ENCODE results near the gene RPL28. TPM values are rescaled to one million over a fixed set of nuclear protein-coding genes. Genes with fewer than 3 reads are reported as not detected.

The RPL28 gene
- total RNA-seq, 1 experiment from 2014 or later, result 2,505 TPM

GRCh38 chr19:55344444-55344843 lies 41.3 kb upstream of the RPL28 start:
- no peak overlapping the region for H3K27ac Mint-ChIP-seq
- H3K9me3 Mint-ChIP-seq, result no peaks in the 10 kb centered on the region
- no peaks in the 10 kb centered on the region; the same call in 1 of the 2 replicates for H3K27me3 Mint-ChIP-seq (ENCODE audit: low read depth)
- no peak overlapping the region for H3K4me3 Mint-ChIP-seq
- peaks cover 28% of the 10 kb centered on the region for H3K36me3 Mint-ChIP-seq
- peaks cover 35% of the 10 kb centered on the region for H3K4me1 Mint-ChIP-seq
- ChIA-PET CTCF (interaction anchor here (0.5 to 1.3 kb wide), 3 partner anchors 9 to 310 kb away, joined by 3 read pairs; no protein-coding TSS in a partner anchor), POLR2A (no interaction called here)
- TF ChIP-seq CDX4 (CRISPR knock-in tag; IDR thresholded peaks at IDR 0.05; ENCODE audit: borderline replicate concordance), result no peak
- no peak for TF ChIP-seq TEAD4 (CRISPR knock-in tag; IDR thresholded peaks at IDR 0.05)
- TF ChIP-seq IRF1 (CRISPR knock-in tag; IDR thresholded peaks at IDR 0.05), result no peak
- no peak for TF ChIP-seq MXD4 (CRISPR knock-in tag; IDR thresholded peaks at IDR 0.05; ENCODE audit: borderline replicate concordance)
- no peak for TF ChIP-seq NFE2L1 (CRISPR knock-in tag; IDR thresholded peaks at IDR 0.05)
- no peak for TF ChIP-seq SMAD4 (CRISPR knock-in tag; IDR thresholded peaks at IDR 0.05)
- TF ChIP-seq IRF2 (CRISPR knock-in tag; IDR thresholded peaks at IDR 0.05; ENCODE audit: borderline replicate concordance, low read depth), result no peak
- TF ChIP-seq EMX1 (CRISPR knock-in tag; IDR thresholded peaks at IDR 0.05), result no peak
- no peak for TF ChIP-seq ZNF532 (CRISPR knock-in tag; IDR thresholded peaks at IDR 0.05; ENCODE audit: borderline replicate concordance)
- no peak for TF ChIP-seq ZNF281 (CRISPR knock-in tag; IDR thresholded peaks at IDR 0.05)
- no peak for ATAC-seq
- DNase-seq (ENCODE audit: low spot score), result no peak

GRCh38 chr19:55345101-55345817 lies 40.5 kb upstream of the RPL28 start:
- no peak for TF ChIP-seq OVOL2 (CRISPR knock-in tag; IDR thresholded peaks at IDR 0.05; ENCODE audit: borderline replicate concordance)
- TF ChIP-seq PRDM15 (CRISPR knock-in tag; IDR thresholded peaks at IDR 0.05), result 0 out of 2 replicates have a peak, but pooled peaks have one; percentile 26
- ChIA-PET POLR2A (no interaction called here), CTCF (interaction anchor here (0.5 to 1.7 kb wide), 4 partner anchors 31 to 73 kb away, joined by 3 to 6 read pairs (median 3); partner anchors contain the start of gene TMEM238)
- H3K9me3 Mint-ChIP-seq, result no peaks in the 10 kb centered on the region
- no peak for ATAC-seq
- no peaks in the 10 kb centered on the region; the same call in 1 of the 2 replicates for H3K27me3 Mint-ChIP-seq (ENCODE audit: low read depth)
- no peak overlapping the region for H3K4me3 Mint-ChIP-seq
- peak overlapping the region; percentile 84 for H3K27ac Mint-ChIP-seq
- no peak for DNase-seq (ENCODE audit: low spot score)
- H3K4me1 Mint-ChIP-seq, result peaks cover 41% of the 10 kb centered on the region
- H3K36me3 Mint-ChIP-seq, result peaks cover 28% of the 10 kb centered on the region
